K562 (cell line): ENCODE data around the gene FCGR3B. TPM values are rescaled to one million over a fixed set of nuclear protein-coding genes. Genes with fewer than 3 reads are reported as not detected.
A peak's percentile ranks its signal among the peaks of the same experiment; 100 is the strongest.
"Not testable (repeated sequence)": the region's sequence is repeated elsewhere in the genome, so short reads cannot be mapped to it uniquely, and the experiment has no call there.

Source experiments
- ATAC-seq: fragments of 200-7000 bp; cut with Tn5 transposase; 3 replicates; pipeline ENCODE4 v1.9.1; 2020; ENCODE audit warnings: moderate library complexity
- BruUV-seq: library from RNA; stranded (reverse); fragments of 400-500 nt; replicated peaks from 2 replicates; lab custom pipeline; 2021; lab: Mats Ljungman, UMichigan
- CTCF ChIA-PET: fragments of 300-600 bp; formaldehyde crosslinking; extraction: SDS; loops from one replicate; lab custom pipeline; 2021; ENCODE audit warnings: low intra/inter-chr PET ratio; lab: Yijun Ruan, JAX
- POLR2A ChIA-PET: fragments of 300-600, 350-650 bp; sonication (Branson Sonifier 250); formaldehyde crosslinking; extraction: SDS; loops from one replicate; lab custom pipeline; 2021; ENCODE audit warnings: antibody characterized with exemption, inconsistent platforms; lab: Yijun Ruan, JAX
- DNase-seq, 4 experiments: peaks; one replicate each; pipeline versions ENCODE4 v3.0.0 to v3.0.0-alpha.2; 2011 to 2018; ENCODE audit warnings: low spot score in 3 of 4, mixed read lengths in 3 of 4; ENCODE audit errors: extremely low read depth in 1 of 4
- FAIRE-seq: peaks from 2 replicates; lab custom pipeline; 2011; peaks lifted over from hg19 to GRCh38; lab: Jason Lieb, UNC
- H2AFZ ChIP-seq: 2 replicates; pipeline ENCODE4 v1.6.0; 2011; ENCODE audit warnings: low read depth, low read length, control low read depth, inconsistent platforms
- H3K27ac ChIP-seq: fragments of 200-600 bp; 3 replicates; pipeline ENCODE4 v1.8.0; 2011; ENCODE audit warnings: low read depth, mild to moderate bottlenecking, control low read depth, inconsistent platforms, low read length, moderate library complexity, mixed read lengths; ENCODE audit errors: extremely low read depth
- H3K27me3 ChIP-seq, 2 experiments: fragments of 300-600 bp in 1 of 2; 2 replicates in 1 of 2; 3 replicates in 1 of 2; pipeline versions ENCODE4 v1.6.0 to v1.8.0; 2011; ENCODE audit warnings: inconsistent platforms in 2 of 2, low read length in 2 of 2, mild to moderate bottlenecking in 1 of 2, mixed read lengths in 1 of 2, moderate library complexity in 1 of 2; ENCODE audit not compliant: control insufficient read depth in 2 of 2, insufficient read depth in 2 of 2
- H3K36me3 ChIP-seq: fragments of 300-600 bp; 3 replicates; pipeline ENCODE4 v1.8.0; 2011; ENCODE audit warnings: mild to moderate bottlenecking, low read length, inconsistent platforms; ENCODE audit not compliant: control insufficient read depth, insufficient read depth
- H3K4me1 ChIP-seq, 2 experiments: fragments of 200-600 bp in 1 of 2; replicated peaks in 1 of 2; 2 replicates in 1 of 2; 3 replicates in 1 of 2; pipeline versions ENCODE4 v1.5.1 to v1.8.0; 2011; ENCODE audit warnings: inconsistent platforms in 2 of 2, low read length in 2 of 2, mild to moderate bottlenecking in 1 of 2, mixed read lengths in 1 of 2, moderate library complexity in 1 of 2; ENCODE audit not compliant: control insufficient read depth in 2 of 2, insufficient read depth in 2 of 2
- H3K4me2 ChIP-seq: 2 replicates; pipeline ENCODE4 v1.6.1; 2011; ENCODE audit warnings: low read length, control low read depth, inconsistent platforms, mixed read lengths; ENCODE audit not compliant: insufficient read depth
- H3K4me3 ChIP-seq: fragments of 200-600 bp; sonication (generic), shearing (Covaris generic); 2 replicates; pipeline ENCODE4 v1.5.1; 2016; ENCODE audit warnings: control low read depth, inconsistent platforms
- H3K79me2 ChIP-seq: fragments of 200-600 bp; 3 replicates; pipeline ENCODE4 v1.8.0; 2011; ENCODE audit warnings: low read length, inconsistent platforms; ENCODE audit not compliant: control insufficient read depth, insufficient read depth
- H3K9ac ChIP-seq, 2 experiments: 2 replicates each; pipeline versions ENCODE4 v1.6.0 to v1.6.1; 2011; ENCODE audit warnings: low read depth in 2 of 2, low read length in 2 of 2, control low read depth in 1 of 2, inconsistent platforms in 1 of 2, mild to moderate bottlenecking in 1 of 2, mixed read lengths in 1 of 2; ENCODE audit not compliant: insufficient read depth in 1 of 2
- H3K9me1 ChIP-seq: one replicate; pipeline ENCODE4 v1.6.0; 2011; ENCODE audit warnings: inconsistent platforms, mild to moderate bottlenecking, low read length, moderate library complexity; ENCODE audit not compliant: control insufficient read depth, insufficient read depth
- H3K9me3 ChIP-seq: replicated peaks from 2 replicates; pipeline ENCODE4 v1.5.1; 2011; ENCODE audit warnings: low read depth, low read length, inconsistent platforms; ENCODE audit not compliant: control insufficient read depth, insufficient read depth
- H4K20me1 ChIP-seq: replicated peaks from 2 replicates; pipeline ENCODE4 v1.6.1; 2011; ENCODE audit warnings: low read length, inconsistent platforms, mixed read lengths; ENCODE audit not compliant: control insufficient read depth, insufficient read depth
- WGBS: fragments of 100-300 bp; shearing (Covaris generic); methylation state at CpG from one replicate; pipeline ENCODE4 v1.1.6; 2016; ENCODE audit warnings: low coverage, mixed read lengths; ENCODE audit not compliant: insufficient coverage; ENCODE audit errors: missing lambda C conversion rate; 5-methylcytosine and 5-hydroxymethylcytosine counted together
- in situ Hi-C: fragments of 300-500 bp; cut with MboI; formaldehyde crosslinking; loops from 4 replicates; pipeline ENCODE4 v1.15.0; 2018; ENCODE audit warnings: inconsistent platforms, mixed read lengths
- intact Hi-C: fragments of 100-400 bp; cut with micrococcal nuclease; formaldehyde crosslinking; loops from 2 replicates; pipeline ENCODE4 v1.14.2; 2022
- polyA plus RNA-seq, 8 experiments: library from polyadenylated mRNA; depleted of rRNA in 4 of 8; stranded (reverse) in 5 of 8; unstranded in 3 of 8; fragments of >200 nt; fragmentation: Nextera tagmentation in 2 of 8; fragmentation: Illumina TruSeq in 1 of 8; extraction: Ambion mirVana in 2 of 8; extraction: Trizol in 1 of 8; gene quantifications; 2 replicates each; pipeline versions ENCODE4 v1.2.1 to v1.2.3, GENCODE V29; 2011 to 2014; ENCODE audit warnings: inconsistent platforms in 1 of 8, missing spikeins in 1 of 8
- total RNA-seq, 7 experiments: library from RNA; depleted of rRNA in 6 of 7; stranded (reverse); fragments of >200 nt in 6 of 7; fragmentation: Illumina TruSeq in 2 of 7; extraction: Trizol in 2 of 7; gene quantifications; 2 replicates each; pipeline versions ENCODE4 v1.2.1 to v1.2.3, GENCODE V29; 2011 to 2021; ENCODE audit warnings: low replicate concordance in 1 of 7

FCGR3B gene
- total and polyA plus RNA-seq, 9 of the 15 experiments (the other 6 are each of a cell fraction or from before 2014, with no cell fraction given) = 0.18 to 1.1 (median 0.40) TPM

GRCh38 chr1:161663569-161663968 lies 32.6 kb upstream of the FCGR3B start:
- H3K9ac ChIP-seq, H3K4me3 ChIP-seq, CTCF ChIA-PET, H3K79me2 ChIP-seq, H3K27ac ChIP-seq, H3K4me2 ChIP-seq, FAIRE-seq, intact Hi-C loops, POLR2A ChIA-PET, H3K9me3 ChIP-seq, H3K9me1 ChIP-seq, H3K27me3 ChIP-seq, H2AFZ ChIP-seq, in situ Hi-C loops, H4K20me1 ChIP-seq, H3K4me1 ChIP-seq, H3K36me3 ChIP-seq, DNase-seq: not testable (repeated sequence)
- no CpG with 5 or more reads among the region's 1 CpG for WGBS
- BruUV-seq = TSS peak; percentile 46
- peak; percentile 3; the same call in 2 of the 3 replicates for ATAC-seq

- H3K9ac ChIP-seq, H3K4me3 ChIP-seq, H3K4me2 ChIP-seq, in situ Hi-C loops, H3K79me2 ChIP-seq, H4K20me1 ChIP-seq, H3K9me1 ChIP-seq, H3K9me3 ChIP-seq, H3K36me3 ChIP-seq, BruUV-seq, FAIRE-seq, intact Hi-C loops, H3K27ac ChIP-seq, H2AFZ ChIP-seq, DNase-seq, H3K27me3 ChIP-seq, CTCF ChIA-PET, POLR2A ChIA-PET, H3K4me1 ChIP-seq: not testable (repeated sequence)
- no CpG with 5 or more reads among the region's 4 CpGs for WGBS
- ATAC-seq = peak; percentile 49
Observed at GRCh38 chr1:161662684-161663339, 31.8 kb upstream of the FCGR3B start, which contains the start of gene FCGR2B. Gene FCGR2B, plus strand, starts transcription at chr1:161663143. Its CDS starts 99 bp downstream, at chr1:161663242.

GRCh38 chr1:161661660-161662311 lies 30.8 kb upstream of the FCGR3B start:
- intact Hi-C loops, H3K9me1 ChIP-seq, in situ Hi-C loops, H3K4me2 ChIP-seq, H3K4me1 ChIP-seq, H3K36me3 ChIP-seq, DNase-seq, H3K9me3 ChIP-seq, H3K79me2 ChIP-seq, CTCF ChIA-PET, H2AFZ ChIP-seq, H3K9ac ChIP-seq, H3K4me3 ChIP-seq, POLR2A ChIA-PET, H3K27ac ChIP-seq, BruUV-seq, FAIRE-seq, H3K27me3 ChIP-seq, H4K20me1 ChIP-seq: not testable (repeated sequence)
- WGBS = 38% methylated on average over 3 of the region's 9 CpGs
- ATAC-seq = peak; percentile 74

- H3K27me3 ChIP-seq, H3K4me3 ChIP-seq, BruUV-seq, ATAC-seq, POLR2A ChIA-PET, in situ Hi-C loops, H3K9ac ChIP-seq, intact Hi-C loops, H2AFZ ChIP-seq, CTCF ChIA-PET, H3K4me1 ChIP-seq, H3K79me2 ChIP-seq, H3K9me3 ChIP-seq, H3K36me3 ChIP-seq, H4K20me1 ChIP-seq, DNase-seq, FAIRE-seq, H3K27ac ChIP-seq, H3K4me2 ChIP-seq, H3K9me1 ChIP-seq: not testable (repeated sequence)
Observed at GRCh38 chr1:161658524-161658923, 27.5 kb upstream of the FCGR3B start.
